Measurements from ENCODE around the gene WNT9A. TPM values are rescaled to one million over a fixed set of nuclear protein-coding genes. Genes with fewer than 3 reads are reported as not detected.

Gene WNT9A
- polyA plus RNA-seq, 1 experiment = 1.5 TPM

GRCh38 chr1:227900571-227901051 is 47.1 kb downstream of the WNT9A start:
- POLR2A ChIA-PET = no interaction called here
- DNase-seq (ENCODE audit: low read depth) = no peak
- CTCF ChIA-PET = no interaction called here
- TF ChIP-seq CTCF (IDR thresholded peaks at IDR 0.05; ENCODE audit: insufficient read depth, low read depth, low read length) = no peak
- Histone ChIP-seq H3K4me3 (ENCODE audit: low read depth, low read length) (no peak overlapping the region), H3K27me3 (ENCODE audit: control insufficient read depth, insufficient read depth, low read length) (no peaks in the 10 kb centered on the region), H3K36me3 (ENCODE audit: control insufficient read depth, insufficient read depth, low read length) (no peaks in the 10 kb centered on the region)

- Histone ChIP-seq H3K4me3 (ENCODE audit: low read depth, low read length) (no peak overlapping the region), H3K27me3 (ENCODE audit: control insufficient read depth, insufficient read depth, low read length) (no peaks in the 10 kb centered on the region), H3K36me3 (ENCODE audit: control insufficient read depth, insufficient read depth, low read length) (no peaks in the 10 kb centered on the region)
- DNase-seq (ENCODE audit: low read depth) = no peak
- CTCF ChIA-PET = no interaction called here
- TF ChIP-seq CTCF (IDR thresholded peaks at IDR 0.05; ENCODE audit: insufficient read depth, low read depth, low read length) = no peak
- POLR2A ChIA-PET = no interaction called here
These were observed 47.8 kb downstream of the WNT9A start for GRCh38 chr1:227899820-227900449.

GRCh38 chr1:227899141-227899819 is 48.5 kb downstream of the WNT9A start:
- Histone ChIP-seq H3K4me3 (ENCODE audit: low read depth, low read length) (no peak overlapping the region), H3K27me3 (ENCODE audit: control insufficient read depth, insufficient read depth, low read length) (no peaks in the 10 kb centered on the region), H3K36me3 (ENCODE audit: control insufficient read depth, insufficient read depth, low read length) (no peaks in the 10 kb centered on the region)
- ChIA-PET POLR2A (no interaction called here), CTCF (no interaction called here)
- DNase-seq (ENCODE audit: low read depth) = no peak
- TF ChIP-seq CTCF (IDR thresholded peaks at IDR 0.05; ENCODE audit: insufficient read depth, low read depth, low read length) = no peak

GRCh38 chr1:227898502-227899140 is 49.1 kb downstream of the WNT9A start:
- DNase-seq (ENCODE audit: low read depth) = no peak
- Histone ChIP-seq H3K36me3 (ENCODE audit: control insufficient read depth, insufficient read depth, low read length) (no peaks in the 10 kb centered on the region), H3K4me3 (ENCODE audit: low read depth, low read length) (no peak overlapping the region), H3K27me3 (ENCODE audit: control insufficient read depth, insufficient read depth, low read length) (no peaks in the 10 kb centered on the region)
- POLR2A ChIA-PET = no interaction called here
- no peak for TF ChIP-seq CTCF (IDR thresholded peaks at IDR 0.05; ENCODE audit: insufficient read depth, low read depth, low read length)
- CTCF ChIA-PET = no interaction called here

GRCh38 chr1:227897704-227898438 is 49.9 kb downstream of the WNT9A start:
- Histone ChIP-seq H3K4me3 (ENCODE audit: low read depth, low read length) (no peak overlapping the region), H3K27me3 (ENCODE audit: control insufficient read depth, insufficient read depth, low read length) (no peaks in the 10 kb centered on the region), H3K36me3 (ENCODE audit: control insufficient read depth, insufficient read depth, low read length) (no peaks in the 10 kb centered on the region)
- DNase-seq (ENCODE audit: low read depth) = no peak
- POLR2A ChIA-PET = no interaction called here
- CTCF ChIA-PET = no interaction called here
- TF ChIP-seq CTCF (IDR thresholded peaks at IDR 0.05; ENCODE audit: insufficient read depth, low read depth, low read length) = no peak
